GM12873 (cell line): ENCODE measurements around the gene SCARB2.

Experiments
- CTCF ChIP-seq: IDR thresholded peaks from 2 replicates; pipeline ENCODE4 v1.5.1; 2012; ENCODE audit warnings: low read depth, mild to moderate bottlenecking, moderate library complexity, low read length, control low read depth; ENCODE audit not compliant: insufficient read depth; ENCODE audit errors: missing control alignments

SCARB2 gene

GRCh38 chr4:76148142-76148865 lies 65.3 kb downstream of the SCARB2 start, which contains the start of gene NUP54:
TSS of gene NUP54 (minus strand) at chr4:76148397. CDS start at chr4:76148374, 23 bp downstream.
- no peak for TF ChIP-seq CTCF

GRCh38 chr4:76147454-76148141 lies 66.0 kb downstream of the SCARB2 start:
- no peak for TF ChIP-seq CTCF

GRCh38 chr4:76144546-76144945 lies 69.1 kb downstream of the SCARB2 start:
- TF ChIP-seq CTCF = no peak

DNA sequence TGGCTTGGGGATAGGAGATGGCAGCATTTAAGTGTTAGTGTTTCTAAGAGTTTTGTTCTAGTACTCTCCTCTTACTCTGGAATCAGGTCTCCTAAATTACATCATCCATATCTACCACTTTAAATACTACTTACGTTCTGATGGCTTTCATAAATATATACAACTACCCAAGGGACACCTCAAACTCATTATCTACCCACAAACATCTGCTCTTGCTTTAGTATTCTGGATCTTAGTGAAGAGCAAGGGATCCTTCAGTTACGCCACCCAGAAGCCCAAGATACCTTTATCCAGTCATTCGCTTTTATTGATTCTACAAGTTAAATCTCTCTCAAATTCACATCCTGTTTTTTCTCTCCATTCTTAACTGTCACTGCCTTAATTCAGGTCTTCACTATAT lies 72.4 kb downstream of the SCARB2 start:
- no peak for TF ChIP-seq CTCF

- no peak for TF ChIP-seq CTCF
Observed at GRCh38 chr4:76127754-76128153, 85.9 kb downstream of the SCARB2 start.

DNA sequence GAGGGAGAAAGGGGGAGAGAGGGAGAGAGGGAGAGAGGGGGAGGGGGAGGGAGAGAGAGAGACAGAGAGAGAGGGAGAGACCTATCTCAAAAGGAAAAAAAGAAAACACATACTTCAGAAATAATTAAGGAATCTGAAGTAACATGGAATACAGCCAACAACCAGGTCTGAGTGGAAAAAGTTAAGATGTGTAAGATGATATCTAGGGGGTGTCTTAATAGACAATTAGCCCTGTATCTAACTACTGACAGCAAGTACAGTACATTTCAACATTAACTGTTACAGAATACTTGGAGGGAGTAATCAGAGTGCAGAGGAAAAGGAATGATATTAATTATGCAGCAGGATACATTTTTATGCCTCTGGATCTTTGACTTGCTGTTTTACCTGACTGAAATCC lies 87.8 kb downstream of the SCARB2 start:
- no peak for TF ChIP-seq CTCF

DNA sequence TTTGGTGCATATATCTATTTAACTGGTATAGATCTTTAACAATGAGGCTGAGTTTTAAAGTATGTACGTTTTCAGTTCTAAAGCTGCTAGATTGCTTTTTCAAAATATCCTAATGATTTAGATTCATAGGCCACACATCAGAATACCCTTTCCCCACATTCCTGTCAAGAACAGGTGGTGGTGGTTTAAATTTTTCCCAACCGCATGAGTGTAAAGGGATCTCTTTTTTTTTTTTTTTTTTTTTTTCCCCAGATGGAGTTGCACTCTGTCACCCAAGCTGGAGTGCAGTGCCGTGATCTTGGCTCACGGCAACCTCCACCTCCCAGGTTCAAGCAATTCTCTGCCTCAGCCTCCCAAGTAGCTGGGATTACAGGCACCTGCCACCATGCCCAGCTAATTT lies 93.4 kb downstream of the SCARB2 start:
- TF ChIP-seq CTCF = no peak
